ENCODE results near the gene CALY. TPM values are rescaled to one million over a fixed set of nuclear protein-coding genes. Genes with fewer than 3 reads are reported as not detected.

The CALY gene
- total RNA-seq, 1 experiment from 2014 or later: 1.9 TPM

- CTCF ChIA-PET: no interaction called here
- no peak for ATAC-seq
These were observed 7.5 kb upstream of the CALY start for GRCh38 chr10:133344236-133344635.

GRCh38 chr10:133343558-133343957 is 6.9 kb upstream of the CALY start:
- POLR2A ChIA-PET: no interaction called here
- no peaks in the 10 kb centered on the region for H3K36me3 ChIP-seq (ENCODE audit: control insufficient read depth, insufficient read depth, low read length)
- H3K27ac ChIP-seq (ENCODE audit: low read length): no peak overlapping the region
- DNase-seq (ENCODE audit: low read depth, low spot score) (no peak), ATAC-seq (no peak)
- no TSS peak for BruUV-seq (replicated peaks)
- CTCF ChIA-PET: interaction anchor here (1.1 kb wide), 1 partner anchor 14 kb away, joined by 7 read pairs; no protein-coding TSS in a partner anchor
- H3K4me3 ChIP-seq (ENCODE audit: low read depth in 2 of 2, low read length in 2 of 2): no peak overlapping the region
- in situ Hi-C loops (cut with HindIII; ENCODE audit: low pct_unique_long_range_greater_than_20kb, low sequenced_read_pairs) (no loop called here), intact Hi-C loops (cut with micrococcal nuclease; ENCODE audit: unreplicated experiment) (no loop called here)
- no peaks in the 10 kb centered on the region for H3K27me3 ChIP-seq (ENCODE audit: control insufficient read depth, insufficient read depth, low read length)
- TF ChIP-seq REST (IDR thresholded peaks at IDR 0.05; ENCODE audit: insufficient read depth in 1 of 2, low read depth in 2 of 2, low read length in 1 of 2): no peak
- H3K9me3 ChIP-seq (ENCODE audit: control insufficient read depth, insufficient read depth, low read depth, low read length): no peaks in the 10 kb centered on the region
- H3K4me1 ChIP-seq (ENCODE audit: control insufficient read depth, insufficient read depth, low read length): 0 out of 2 replicates have a peak, but pooled peaks cover 4% of the 10 kb centered on the region

More at GRCh38 chr10:133344236-133344635, 7.5 kb upstream of the CALY start:
- POLR2A ChIA-PET: no interaction called here
- 0 out of 2 replicates have a peak, but pooled peaks cover 4% of the 10 kb centered on the region for H3K4me1 ChIP-seq (ENCODE audit: control insufficient read depth, insufficient read depth, low read length)
- TF ChIP-seq CTCF (IDR thresholded peaks at IDR 0.05): no peak
- TF ChIP-seq SIN3A (IDR thresholded peaks at IDR 0.05; ENCODE audit: borderline replicate concordance, insufficient read depth, low read depth, low read length): no peak
- no peak for TF ChIP-seq REST (IDR thresholded peaks at IDR 0.05; ENCODE audit: insufficient read depth in 1 of 2, low read depth in 2 of 2, low read length in 1 of 2)
- TF ChIP-seq TCF7L2 (IDR thresholded peaks at IDR 0.05; ENCODE audit: low read depth, low read length): no peak
- TF ChIP-seq POLR2AphosphoS5 (IDR thresholded peaks at IDR 0.05; ENCODE audit: low read depth, low read length): no peak
- H3K27ac ChIP-seq (ENCODE audit: low read length): no peak overlapping the region
- DNase-seq (ENCODE audit: low read depth, low spot score): no peak
- intact Hi-C loops (cut with micrococcal nuclease; ENCODE audit: unreplicated experiment) (no loop called here), in situ Hi-C loops (cut with HindIII; ENCODE audit: low pct_unique_long_range_greater_than_20kb, low sequenced_read_pairs) (no loop called here)
- no peak overlapping the region for H3K4me3 ChIP-seq (ENCODE audit: low read depth in 2 of 2, low read length in 2 of 2)
- H3K36me3 ChIP-seq (ENCODE audit: control insufficient read depth, insufficient read depth, low read length): no peaks in the 10 kb centered on the region
- no peaks in the 10 kb centered on the region for H3K9me3 ChIP-seq (ENCODE audit: control insufficient read depth, insufficient read depth, low read depth, low read length)
- H3K27me3 ChIP-seq (ENCODE audit: control insufficient read depth, insufficient read depth, low read length): no peaks in the 10 kb centered on the region
- no TSS peak for BruUV-seq (replicated peaks)
